Kasumi-1 (cell line): ENCODE measurements around the gene CDH11.
A peak's percentile ranks its signal among the peaks of the same experiment; 100 is the strongest.

Experiments
- DNase-seq, 2 experiments: peaks; one replicate each; lab custom pipeline; 2025; lab: John Stamatoyannopoulos, UW

CDH11 gene

DNA sequence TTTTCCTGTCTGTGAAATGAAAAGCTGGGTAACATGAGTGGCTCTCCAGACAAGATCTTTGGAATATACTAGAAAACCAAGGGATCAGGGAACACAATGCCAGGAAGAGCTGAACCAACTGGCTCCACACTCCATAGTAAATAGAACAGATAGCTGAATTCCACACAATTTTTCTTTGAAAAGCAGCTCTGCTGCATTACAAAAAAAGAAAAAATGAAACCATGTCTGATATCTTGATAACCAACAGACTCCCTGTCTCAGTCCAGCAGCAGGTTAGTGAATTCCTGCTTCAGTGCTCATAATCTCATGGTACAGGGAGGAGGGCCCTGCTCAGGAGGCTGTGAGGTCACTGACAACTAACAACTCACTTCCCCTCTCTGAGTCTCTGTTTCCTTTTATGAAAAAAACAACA, 97.1 kb downstream of the CDH11 start:
- DNase-seq: no peak

DNA sequence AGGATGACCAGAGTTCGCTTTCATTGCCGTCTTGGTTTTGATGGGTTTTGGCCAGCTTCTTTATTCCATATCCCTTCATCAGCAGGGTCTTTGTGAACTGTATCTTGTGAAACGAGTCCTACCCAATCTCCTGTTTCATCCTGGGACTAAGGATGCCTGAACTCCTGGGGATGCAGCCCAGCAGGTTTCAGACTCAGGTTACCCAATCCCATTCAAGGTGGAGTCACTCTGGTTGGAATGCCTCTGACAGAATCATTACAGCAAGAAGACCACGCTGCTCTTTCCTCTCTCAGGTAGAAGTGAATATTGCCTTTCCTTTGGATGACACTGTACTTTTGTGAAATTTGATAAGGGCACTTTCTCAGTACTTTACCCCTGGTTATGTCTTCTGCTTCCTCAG, 98.1 kb downstream of the CDH11 start:
- DNase-seq: no peak

GRCh38 chr16:65021852-65022595, 99.8 kb downstream of the CDH11 start:
- DNase-seq: no peak

DNA sequence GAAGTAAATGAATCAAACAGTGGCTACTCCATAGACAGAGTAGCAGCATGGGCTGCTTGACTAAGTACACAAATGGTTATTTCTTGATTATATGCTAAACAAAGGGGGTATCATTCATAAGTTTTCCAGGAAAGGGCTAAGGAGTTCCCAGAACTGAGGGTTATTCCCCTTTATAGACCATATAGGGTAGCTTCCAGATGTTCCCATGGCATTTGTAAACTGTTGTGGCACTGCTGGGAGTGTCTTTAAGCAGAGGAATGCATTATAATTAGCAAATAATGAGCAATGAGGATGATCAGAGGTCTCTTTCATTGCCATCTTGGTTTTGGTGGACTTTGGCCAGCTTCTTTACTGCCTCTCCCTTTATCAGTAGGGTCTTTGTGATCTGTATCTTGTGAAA, 105.1 kb downstream of the CDH11 start:
- no peak for DNase-seq

GRCh38 chr16:65015599-65015998, 106.3 kb downstream of the CDH11 start:
- DNase-seq: no peak

- DNase-seq: no peak
Measured at GRCh38 chr16:65012357-65012756, 109.5 kb downstream of the CDH11 start.

DNA sequence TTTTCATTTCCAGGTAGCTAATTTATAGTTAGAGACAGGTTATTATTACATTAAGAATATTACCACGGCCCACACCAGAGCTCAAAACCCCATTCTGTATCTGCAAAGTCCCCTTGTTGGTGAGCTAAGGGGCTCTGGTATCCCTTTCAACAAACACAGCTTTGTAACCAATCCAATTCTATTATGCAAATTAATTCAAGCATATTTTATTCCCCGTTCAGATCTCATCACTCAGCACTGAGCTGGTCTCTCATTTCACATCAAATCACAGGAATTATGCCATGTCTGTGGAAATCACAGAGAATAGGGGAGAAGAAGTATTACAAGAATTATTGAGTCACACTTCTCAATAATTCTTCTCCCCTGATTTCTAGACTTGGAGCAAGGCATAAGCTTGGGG, 111.7 kb downstream of the CDH11 start:
- no peak for DNase-seq

DNA sequence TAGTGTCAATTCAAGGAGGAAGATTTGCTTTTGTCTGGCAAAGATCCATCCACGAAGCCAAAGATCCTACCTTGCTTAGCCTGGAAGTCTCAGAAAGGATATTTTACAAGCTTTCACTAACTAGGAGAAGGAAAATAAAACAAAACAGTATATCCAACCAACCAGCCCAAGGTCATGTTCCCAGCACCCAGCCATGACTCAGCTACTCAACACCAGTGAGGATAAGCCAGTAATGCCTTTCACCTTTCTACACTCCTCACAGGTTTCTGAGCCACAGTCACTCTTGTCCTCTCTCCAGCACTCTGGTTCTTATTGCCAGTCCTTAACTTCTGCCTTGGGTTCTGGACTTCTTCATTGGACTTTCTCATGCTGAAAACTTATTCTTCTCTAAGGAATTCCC, 116.2 kb downstream of the CDH11 start:
- no peak for DNase-seq

DNA sequence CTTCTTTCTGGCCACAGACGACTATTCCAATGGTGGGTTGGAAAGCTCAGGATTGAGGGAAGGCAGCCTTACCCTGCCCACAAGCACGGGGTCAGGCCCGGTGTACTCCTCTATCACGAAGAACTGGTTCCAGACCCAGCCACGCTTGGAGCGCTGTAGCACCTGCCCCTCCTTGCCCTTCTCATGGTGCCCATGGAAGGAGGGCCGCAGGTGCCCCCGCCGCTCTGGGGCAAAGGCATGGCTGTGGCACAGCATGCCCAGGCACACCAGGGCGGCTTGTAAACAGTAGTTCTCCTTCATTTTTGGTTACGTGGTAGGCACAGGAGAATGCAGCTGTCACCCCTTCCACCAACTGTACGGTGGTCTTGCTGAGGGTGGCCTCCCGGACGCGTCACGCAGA, 117.3 kb downstream of the CDH11 start:
- DNase-seq: no peak

DNA sequence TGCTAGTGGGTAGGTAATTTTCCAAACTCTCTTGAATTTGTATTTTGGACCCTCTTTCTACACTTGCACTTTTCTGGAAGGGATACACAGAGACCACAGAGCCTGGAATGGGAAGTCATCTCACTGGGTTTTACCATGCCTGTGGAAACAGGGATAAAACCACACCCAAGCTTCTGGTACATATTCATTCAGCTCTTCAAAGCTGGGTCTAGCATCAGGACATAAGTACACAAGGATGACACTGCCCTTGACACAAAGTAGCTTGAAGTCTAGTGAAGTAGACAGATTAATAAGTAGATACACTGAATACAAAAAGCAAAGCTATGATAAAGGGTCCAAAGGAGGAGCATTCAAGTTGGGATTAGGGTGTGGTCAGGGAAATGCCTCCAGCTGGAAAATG, 118.2 kb downstream of the CDH11 start:
- no peak for DNase-seq

DNA sequence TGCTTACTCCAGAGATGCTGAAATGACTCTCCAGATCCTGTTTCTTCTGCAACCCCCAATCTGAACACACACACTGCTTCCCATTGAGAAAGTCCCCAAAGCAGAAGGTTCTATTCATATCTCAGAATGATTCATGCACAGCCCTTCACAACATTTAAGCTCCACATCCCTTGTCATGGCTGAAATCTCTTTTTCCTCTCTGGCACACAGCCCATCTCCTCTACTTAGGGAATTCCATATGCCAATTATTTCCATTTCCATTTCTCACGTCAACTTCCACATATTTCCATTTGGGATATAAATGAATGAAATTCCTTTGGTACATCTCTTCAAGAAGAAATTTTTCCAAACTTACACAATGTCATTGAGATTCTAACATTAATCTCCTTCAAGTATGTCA, 119.6 kb downstream of the CDH11 start:
- DNase-seq: no peak

GRCh38 chr16:65000654-65001053, 121.2 kb downstream of the CDH11 start:
- no peak for DNase-seq

- no peak for DNase-seq
Measured at GRCh38 chr16:64997751-64998150, 124.1 kb downstream of the CDH11 start.

- no peak for DNase-seq
Measured at GRCh38 chr16:64997121-64997520, 124.7 kb downstream of the CDH11 start.

- DNase-seq: no peak
Measured at GRCh38 chr16:64996641-64997040, 125.2 kb downstream of the CDH11 start.

DNA sequence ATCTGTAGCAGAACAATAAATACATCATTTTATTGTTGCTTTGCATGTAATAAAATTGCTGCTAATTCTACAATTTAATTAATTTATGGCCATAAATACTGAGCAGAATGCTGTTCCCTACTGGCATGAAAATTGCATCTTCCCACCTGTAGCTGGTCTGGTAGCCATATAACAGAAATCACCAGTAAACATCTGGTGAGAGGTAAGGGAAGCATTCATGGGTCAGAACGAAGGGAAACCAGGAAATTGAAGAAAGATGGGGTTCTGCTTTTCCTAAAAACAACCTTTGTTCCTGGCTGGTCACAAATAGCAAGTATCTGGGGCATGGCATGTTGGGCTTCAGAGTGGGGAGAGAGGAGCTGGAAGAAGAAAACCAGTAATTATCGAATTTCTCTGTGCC, 128.4 kb downstream of the CDH11 start:
- no peak for DNase-seq

DNA sequence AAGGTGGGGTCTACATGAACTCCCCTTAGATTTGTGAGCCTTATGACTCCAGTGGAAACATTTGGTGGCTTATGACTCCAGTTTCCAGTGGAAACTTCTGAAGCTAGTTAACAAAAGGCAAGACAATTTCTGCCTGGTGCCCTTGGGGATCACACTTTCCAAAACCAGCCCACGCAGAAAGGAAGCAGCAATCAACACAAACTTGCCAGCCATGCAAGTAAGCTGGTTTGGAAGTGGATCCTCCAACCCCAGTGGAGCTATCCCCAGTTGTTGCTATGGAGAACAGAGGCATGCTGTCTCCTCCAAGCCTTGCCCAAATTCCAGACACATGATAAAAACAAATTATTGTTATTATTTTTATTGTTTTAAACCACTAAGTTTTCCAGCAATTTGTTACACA, 130.9 kb downstream of the CDH11 start:
- no peak for DNase-seq

DNA sequence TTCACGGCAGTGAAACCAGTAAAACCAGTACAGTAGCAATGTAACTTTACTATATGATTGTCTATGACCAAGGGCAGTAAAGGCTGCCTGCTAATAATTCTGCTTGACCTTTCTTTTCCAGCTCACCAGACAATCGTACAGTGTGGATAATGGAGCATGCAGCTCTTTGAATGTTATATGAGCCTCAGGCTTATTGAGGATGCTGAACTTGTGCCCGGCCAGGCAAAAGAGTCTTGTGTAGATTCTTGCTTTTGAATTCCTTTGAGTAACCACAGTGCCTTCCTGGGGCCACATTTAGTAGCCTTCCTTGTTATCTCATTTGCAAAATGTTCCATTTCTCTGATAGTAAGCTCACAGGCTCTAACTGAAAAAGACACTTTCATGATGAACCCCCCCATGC, 131.8 kb downstream of the CDH11 start:
- DNase-seq: no peak

DNA sequence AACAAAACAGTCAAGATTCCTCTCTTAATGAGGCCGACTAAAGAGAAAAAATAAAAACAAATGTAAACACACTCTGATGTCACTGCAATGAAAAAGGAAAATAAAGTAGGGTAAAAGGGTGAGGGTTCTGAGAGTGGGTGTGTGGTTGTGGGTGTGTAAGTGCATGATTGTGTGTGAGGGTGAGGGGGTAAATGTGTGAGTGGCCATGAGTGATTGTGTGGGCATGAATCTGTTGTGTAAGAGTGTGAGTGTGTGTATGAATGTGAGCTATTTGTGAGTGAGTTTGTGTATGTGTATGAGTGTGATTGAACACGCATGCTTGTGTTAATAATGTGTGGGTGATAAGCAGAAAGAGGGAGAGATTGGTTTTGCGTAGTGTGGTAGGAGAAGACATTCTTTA, 132.8 kb downstream of the CDH11 start:
- DNase-seq: no peak

DNA sequence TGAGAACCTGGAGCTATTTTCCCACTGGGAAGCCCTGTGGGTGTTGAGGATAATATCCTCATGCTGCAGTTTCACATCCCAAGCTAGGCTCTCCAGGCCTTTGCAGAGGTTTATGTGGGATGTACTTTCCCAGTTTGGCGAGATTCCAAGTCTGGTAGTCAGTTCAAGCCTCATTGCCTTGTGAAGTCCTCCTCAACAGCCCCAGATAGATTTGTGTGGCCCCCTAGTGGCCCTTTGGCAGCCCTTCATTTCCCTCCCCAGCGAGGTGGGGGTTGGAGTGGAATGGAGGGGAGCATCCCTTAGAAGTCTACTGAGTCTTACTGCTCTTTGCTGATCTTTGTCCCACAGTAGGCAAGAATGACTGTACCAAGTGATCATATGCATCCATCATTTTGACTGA, 137.9 kb downstream of the CDH11 start:
- peak in 1 of 2 experiments; percentile 15 for DNase-seq

- no peak for DNase-seq
Measured at GRCh38 chr16:64983231-64983630, 138.6 kb downstream of the CDH11 start.

GRCh38 chr16:64982581-64982980, 139.3 kb downstream of the CDH11 start:
- no peak for DNase-seq

DNA sequence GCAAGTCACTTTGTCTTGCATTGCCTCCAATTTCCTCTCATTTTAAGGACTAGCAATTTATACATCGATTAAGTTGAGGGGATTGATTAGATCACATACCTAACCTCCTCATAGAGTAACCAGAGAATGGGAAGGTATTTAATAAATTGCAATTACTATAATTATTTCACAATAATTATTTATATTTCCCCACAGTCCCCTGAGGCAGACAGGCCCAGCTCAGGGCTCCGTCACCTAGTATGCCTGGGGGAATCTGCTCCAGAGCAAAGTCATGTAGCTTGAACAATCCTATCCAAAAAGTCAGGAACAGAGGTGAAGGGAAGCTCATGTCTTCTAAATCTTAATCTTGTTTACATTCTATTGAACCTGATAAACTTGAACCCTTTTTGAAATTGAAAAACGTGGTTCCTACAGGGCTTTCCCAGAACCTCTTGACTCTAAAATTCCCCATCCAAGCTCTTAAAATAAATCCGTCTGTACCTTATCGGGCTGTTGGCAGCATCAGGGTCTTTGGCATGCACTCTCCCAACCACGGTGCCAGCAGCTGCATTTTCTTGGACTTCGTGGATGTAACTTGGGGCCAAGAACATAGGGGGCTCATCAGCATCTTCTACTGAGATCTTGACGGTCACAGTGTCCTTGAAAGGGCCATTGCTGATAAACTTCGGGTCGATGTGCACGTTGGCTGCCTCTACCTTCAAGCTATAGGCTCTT, 140.1 kb downstream of the CDH11 start:
- no peak for DNase-seq
